Stomach (tissue), 4 donors: ENCODE results near the gene GTF2IRD1.

Source experiments
- CTCF ChIP-seq, 7 experiments: fragments of 450-650 bp in 4 of 7; fragments of 200-600 bp in 3 of 7; sonication (generic) in 3 of 7; IDR thresholded peaks; one replicate each; pipeline ENCODE4 v1.5.1; 2016 to 2019; ENCODE audit warnings: antibody characterized with exemption in 7 of 7, control low read depth in 2 of 7, mild to moderate bottlenecking in 1 of 7
- EP300 ChIP-seq: sonication (generic); formaldehyde crosslinking; IDR thresholded peaks from one replicate; pipeline ENCODE4 v1.6.1; 2017; ENCODE audit warnings: antibody characterized with exemption
- POLR2A ChIP-seq, 4 donors: fragments of 450-650 bp; IDR thresholded peaks; one replicate each; pipeline ENCODE4 v1.6.1; 2016; ENCODE audit warnings: antibody characterized with exemption in 4 of 4, control low read depth in 2 of 4, mild to moderate bottlenecking in 1 of 4, moderate library complexity in 1 of 4
- POLR2AphosphoS5 ChIP-seq, 3 donors: sonication (generic); formaldehyde crosslinking; IDR thresholded peaks; one replicate each; pipeline ENCODE4 v1.6.1; 2016; ENCODE audit warnings: antibody characterized with exemption in 3 of 3

- TF ChIP-seq EP300 (no peak), POLR2AphosphoS5 (IDR thresholded peaks at IDR 0.05) (no peak), CTCF (IDR thresholded peaks at IDR 0.05) (no peak), POLR2A (IDR thresholded peaks at IDR 0.05) (no peak)
Measured at GRCh38 chr7:74523015-74523414, 69.3 kb downstream of the GTF2IRD1 start.
